HG02852 (cell line): ENCODE data around the gene CHM.

Experiments
- ATAC-seq: cut with Tn5 transposase; IDR thresholded peaks from one replicate; pipeline ENCODE4 v1.9.1; 2021; ENCODE audit warnings: mild to moderate bottlenecking, moderate library complexity; ENCODE audit not compliant: unreplicated experiment

CHM gene

GRCh38 chrX:85907316-85907715, 140.0 kb downstream of the CHM start:
- ATAC-seq: no peak

GRCh38 chrX:85906399-85906798, 141.0 kb downstream of the CHM start:
- ATAC-seq: no peak

- ATAC-seq: no peak
These were observed 141.5 kb downstream of the CHM start for GRCh38 chrX:85905851-85906250.

GRCh38 chrX:85903692-85904471, 143.5 kb downstream of the CHM start:
- ATAC-seq: no peak

GRCh38 chrX:85897362-85898126, 149.8 kb downstream of the CHM start:
- no peak for ATAC-seq

- ATAC-seq: no peak
These were observed 164.8 kb downstream of the CHM start for GRCh38 chrX:85882601-85883000.

GRCh38 chrX:85870585-85870984, 176.8 kb downstream of the CHM start:
- no peak for ATAC-seq

GRCh38 chrX:85865324-85865723, 182.0 kb downstream of the CHM start:
- no peak for ATAC-seq

- ATAC-seq: no peak
These were observed 187.9 kb downstream of the CHM start for GRCh38 chrX:85859426-85859825.

GRCh38 chrX:85851418-85851817, 195.9 kb downstream of the CHM start:
- ATAC-seq: peak; percentile 60

- ATAC-seq: no peak
These were observed 210.5 kb downstream of the CHM start for GRCh38 chrX:85836868-85837267.

GRCh38 chrX:85828771-85829170, 218.6 kb downstream of the CHM start:
- ATAC-seq: no peak

- ATAC-seq: no peak
These were observed 232.1 kb downstream of the CHM start for GRCh38 chrX:85815203-85815751.
